ENCODE data around the gene ZBTB18.

GRCh38 chr1:244030481-244031040 lies 20.5 kb upstream of the ZBTB18 start:
- TF ChIP-seq CTCF (IDR thresholded peaks at IDR 0.05; ENCODE audit: poor library complexity) = no peak
- no peak for TF ChIP-seq EZH2 (IDR thresholded peaks at IDR 0.05; ENCODE audit: borderline replicate concordance)
- TF ChIP-seq EZH2phosphoT487 (IDR thresholded peaks at IDR 0.05; ENCODE audit: low read depth, severe bottlenecking, unreplicated experiment) = no peak

Measured in hepatocyte (in vitro differentiated cells).